22Rv1 (cell line): ENCODE measurements around the gene MREG.
"Not testable (repeated sequence)": the region's sequence is repeated elsewhere in the genome, so short reads cannot be mapped to it uniquely, and the experiment has no call there.

Experiments
- H3K27ac ChIP-seq: fragments of 450-650 bp; 2 replicates; pipeline ENCODE4 v1.5.1; 2017
- ZFX ChIP-seq: fragments of 450-650 bp; IDR thresholded peaks from 2 replicates; pipeline ENCODE4 v1.6.1; 2017; ENCODE audit warnings: antibody characterized with exemption, borderline replicate concordance
- TF ChIP-seq, protein P1 (sequence below): fragments of 450-650 bp; IDR thresholded peaks from 2 replicates; pipeline ENCODE4 v1.5.1; 2017; ENCODE audit warnings: mild to moderate bottlenecking

The MREG gene

DNA sequence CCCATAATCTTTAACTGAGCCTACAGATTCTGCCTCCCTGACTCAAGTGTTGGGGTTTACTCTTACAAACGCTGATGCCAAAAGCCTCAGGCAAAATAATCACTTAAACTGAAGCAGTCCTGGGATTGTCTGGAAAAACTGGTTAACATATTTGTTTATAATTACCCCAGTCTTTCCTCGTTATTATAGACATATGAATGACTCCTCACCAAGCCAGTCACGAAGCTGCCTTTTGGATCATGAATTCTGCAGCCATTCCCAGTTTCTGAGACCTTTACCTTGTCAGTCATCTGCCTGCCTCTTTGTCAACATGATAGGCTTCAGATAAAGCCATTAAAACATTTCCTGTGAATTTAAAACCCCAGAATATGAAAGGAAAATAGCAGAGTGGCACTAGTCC, 46.4 kb downstream of the MREG start:
- H3K27ac ChIP-seq = no peak overlapping the region

DNA sequence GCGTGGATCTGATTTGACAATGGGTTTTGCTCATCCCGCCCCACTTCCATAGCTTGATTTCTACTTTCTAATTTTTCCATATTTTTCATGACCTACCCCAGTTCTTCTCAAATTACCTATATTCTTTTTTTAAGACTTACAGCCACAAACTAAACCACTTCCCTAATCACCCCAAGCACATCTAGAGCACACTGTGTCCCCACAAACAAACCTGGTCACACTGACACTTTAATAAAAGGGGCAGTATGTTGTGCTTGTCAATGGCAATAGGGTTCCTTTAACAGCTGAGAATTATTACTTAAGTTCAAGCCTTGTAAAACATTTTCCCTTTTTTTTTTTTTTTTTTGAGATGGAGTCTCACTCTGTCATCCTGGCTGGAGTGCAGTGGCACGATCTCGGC, 47.1 kb downstream of the MREG start:
- no peak overlapping the region for H3K27ac ChIP-seq
- no peak for TF ChIP-seq ZFX
- TF ChIP-seq, protein P1, sequence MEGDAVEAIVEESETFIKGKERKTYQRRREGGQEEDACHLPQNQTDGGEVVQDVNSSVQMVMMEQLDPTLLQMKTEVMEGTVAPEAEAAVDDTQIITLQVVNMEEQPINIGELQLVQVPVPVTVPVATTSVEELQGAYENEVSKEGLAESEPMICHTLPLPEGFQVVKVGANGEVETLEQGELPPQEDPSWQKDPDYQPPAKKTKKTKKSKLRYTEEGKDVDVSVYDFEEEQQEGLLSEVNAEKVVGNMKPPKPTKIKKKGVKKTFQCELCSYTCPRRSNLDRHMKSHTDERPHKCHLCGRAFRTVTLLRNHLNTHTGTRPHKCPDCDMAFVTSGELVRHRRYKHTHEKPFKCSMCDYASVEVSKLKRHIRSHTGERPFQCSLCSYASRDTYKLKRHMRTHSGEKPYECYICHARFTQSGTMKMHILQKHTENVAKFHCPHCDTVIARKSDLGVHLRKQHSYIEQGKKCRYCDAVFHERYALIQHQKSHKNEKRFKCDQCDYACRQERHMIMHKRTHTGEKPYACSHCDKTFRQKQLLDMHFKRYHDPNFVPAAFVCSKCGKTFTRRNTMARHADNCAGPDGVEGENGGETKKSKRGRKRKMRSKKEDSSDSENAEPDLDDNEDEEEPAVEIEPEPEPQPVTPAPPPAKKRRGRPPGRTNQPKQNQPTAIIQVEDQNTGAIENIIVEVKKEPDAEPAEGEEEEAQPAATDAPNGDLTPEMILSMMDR = no peak

More for the DNA sequence above, 46.4 kb downstream of the MREG start:
- no peak for TF ChIP-seq ZFX
- TF ChIP-seq, protein P1 = no peak

DNA sequence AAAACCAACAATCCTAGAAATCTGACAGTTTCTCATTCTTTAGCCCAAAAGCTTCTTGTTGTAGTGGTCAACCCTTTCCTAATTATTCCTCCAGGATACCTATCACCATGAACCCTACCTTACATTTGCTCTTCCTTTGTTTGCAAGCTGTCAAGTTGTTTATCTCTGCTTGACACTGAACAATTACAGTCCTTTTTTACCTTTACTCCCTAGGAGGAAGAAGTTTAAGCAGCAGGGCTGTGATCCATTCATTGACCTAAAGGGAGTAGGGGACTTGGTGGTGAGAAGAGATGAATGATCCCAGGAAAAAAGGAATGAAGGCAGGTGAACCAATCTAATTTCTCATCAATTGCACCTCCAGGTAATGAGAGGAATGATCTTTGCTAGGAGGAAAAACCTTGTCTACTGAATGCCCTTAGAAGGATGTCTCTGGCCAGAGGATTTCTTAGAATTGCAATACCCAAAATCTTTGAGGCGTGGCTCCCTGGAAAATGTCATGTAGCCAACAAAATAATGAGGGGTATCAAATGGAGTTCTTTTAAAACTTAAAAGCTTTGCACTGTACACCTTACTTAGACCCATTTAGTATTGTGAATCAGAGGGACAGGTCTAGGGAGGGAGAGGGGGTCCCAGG, 47.7 kb downstream of the MREG start:
- TF ChIP-seq ZFX = no peak
- TF ChIP-seq, protein P1 = no peak
- H3K27ac ChIP-seq = no peak overlapping the region

DNA sequence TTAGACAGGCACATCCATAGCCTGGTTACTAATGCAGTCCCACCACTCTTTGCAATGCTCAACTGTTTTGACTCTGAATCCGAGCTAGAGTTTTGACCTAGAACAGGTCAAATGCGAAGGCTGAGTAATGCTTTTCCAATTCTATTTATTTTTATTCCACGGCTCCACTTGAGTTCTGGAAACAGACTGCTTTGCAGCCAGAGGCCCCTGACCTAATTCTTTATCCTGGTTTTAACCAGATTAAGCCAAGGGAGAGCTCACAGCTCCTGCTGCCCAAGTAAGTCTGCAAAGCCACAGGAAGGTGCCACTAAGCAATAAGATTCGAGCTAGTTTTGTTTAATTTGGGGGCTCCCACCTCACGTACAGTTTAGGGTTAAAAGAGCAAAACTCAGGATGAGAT, 51.4 kb downstream of the MREG start:
- no peak for TF ChIP-seq ZFX
- TF ChIP-seq, protein P1 = no peak

DNA sequence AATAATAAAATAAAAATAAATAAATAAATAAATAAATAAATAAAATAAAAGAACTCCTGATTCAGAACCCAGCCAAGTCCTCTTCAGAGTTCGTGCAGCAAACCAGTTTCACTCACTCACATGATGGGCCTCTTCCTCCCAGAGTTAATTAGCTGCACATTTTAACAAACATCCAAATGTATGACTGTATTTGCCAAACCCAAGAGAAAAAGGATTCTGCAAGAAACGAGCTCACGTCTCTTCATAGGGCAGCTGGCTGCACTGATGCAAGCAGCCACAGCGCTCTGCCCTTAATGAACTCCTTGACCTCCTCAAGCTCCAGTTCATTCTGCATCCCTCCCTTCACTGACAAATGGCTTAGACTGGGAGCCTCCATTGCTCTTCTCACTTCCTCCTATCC, 55.1 kb downstream of the MREG start:
- TF ChIP-seq, protein P1 = no peak
- no peak for TF ChIP-seq ZFX
- H3K27ac ChIP-seq = no peak overlapping the region

More for the DNA sequence above, 51.4 kb downstream of the MREG start:
- no peak overlapping the region for H3K27ac ChIP-seq

DNA sequence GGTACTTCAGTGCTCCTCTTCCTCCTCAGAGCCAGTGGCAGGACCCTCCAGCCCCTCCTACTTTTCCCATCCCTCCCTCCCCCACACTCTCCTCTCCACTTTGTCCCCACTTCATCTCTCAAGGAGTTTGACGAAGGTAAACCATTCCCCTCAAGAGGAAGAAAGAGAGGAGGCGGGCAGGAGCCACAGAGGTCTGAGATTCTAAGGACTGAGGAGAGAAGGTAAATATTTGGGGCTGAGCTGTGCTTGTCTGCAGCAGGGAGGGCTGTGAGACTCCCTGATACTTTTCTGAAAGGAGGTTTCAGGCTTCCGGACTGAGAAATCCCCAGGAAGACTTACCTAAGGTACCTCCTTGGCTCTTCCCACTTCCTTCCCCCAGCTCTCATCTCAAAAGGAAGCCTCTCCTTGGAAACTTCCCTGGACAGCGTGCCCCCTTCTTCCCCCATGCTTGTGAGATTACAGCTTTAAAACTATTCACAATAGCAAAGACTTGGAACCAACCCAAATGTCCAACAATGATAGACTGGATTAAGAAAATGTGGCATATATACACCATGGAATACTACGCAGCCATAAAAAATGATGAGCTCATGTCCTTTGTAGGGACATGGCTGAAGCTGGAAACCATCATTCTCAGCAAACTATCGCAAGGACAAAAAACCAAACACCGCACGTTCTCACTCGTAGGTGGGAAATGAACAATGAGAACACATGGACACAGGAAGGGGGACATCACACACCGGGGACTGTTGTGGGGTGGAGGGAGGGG, 55.8 kb downstream of the MREG start:
- not testable (repeated sequence) for H3K27ac ChIP-seq

DNA sequence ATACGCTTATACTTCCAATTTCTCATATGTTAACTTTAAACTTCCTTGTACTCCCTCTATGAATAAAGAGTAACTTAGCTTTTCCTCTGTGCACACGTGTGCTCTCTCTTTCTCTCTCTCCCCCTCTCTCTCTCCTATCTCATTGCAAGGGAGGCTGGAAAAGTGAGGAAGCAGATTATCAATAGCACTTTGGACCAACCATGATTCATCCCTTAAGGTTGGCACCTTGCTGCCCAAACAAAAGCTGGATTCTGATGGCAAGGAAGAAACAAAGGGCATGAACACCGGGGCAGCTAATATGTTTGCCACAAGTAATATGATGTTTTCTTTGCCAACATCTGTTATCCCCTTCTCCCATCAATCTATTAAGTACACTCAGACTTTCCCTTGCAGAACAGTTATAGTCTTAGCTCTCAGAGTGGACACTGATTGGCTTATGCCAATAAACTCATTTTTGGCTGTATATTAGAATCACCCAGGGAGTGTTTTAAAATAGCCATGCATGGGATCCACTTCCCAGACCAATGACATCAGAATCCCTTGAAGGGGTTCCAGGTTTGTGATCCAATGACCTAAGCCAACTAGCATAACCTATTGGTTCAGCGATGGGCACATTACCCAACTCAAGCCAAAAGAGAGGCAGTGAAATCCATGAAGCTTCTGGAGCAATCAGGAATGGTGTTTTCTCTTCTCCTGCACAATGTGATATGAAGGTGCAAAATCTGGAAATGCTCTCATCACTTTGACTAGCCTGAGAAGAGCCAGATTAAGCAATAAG, 60.3 kb downstream of the MREG start:
- TF ChIP-seq, protein P1 = no peak
- no peak for TF ChIP-seq ZFX
- no peak overlapping the region for H3K27ac ChIP-seq
